Endodermal cell (in vitro differentiated cells): ENCODE measurements around the gene GALNT2. TPM values are rescaled to one million over a fixed set of nuclear protein-coding genes. Genes with fewer than 3 reads are reported as not detected.

ENCODE experiments used
- DNase-seq: peaks from one replicate; pipeline ENCODE4 v3.0.0-alpha.2; 2017
- H3K27ac ChIP-seq: 2 replicates; pipeline ENCODE4 v1.5.1; 2013; ENCODE audit warnings: mild to moderate bottlenecking, low read depth, low read length, moderate library complexity
- H3K27me3 ChIP-seq: 2 replicates; pipeline ENCODE4 v1.6.1; 2013; ENCODE audit warnings: mild to moderate bottlenecking, low read length, moderate library complexity; ENCODE audit not compliant: insufficient read depth, control insufficient read depth, poor library complexity, severe bottlenecking
- H3K36me3 ChIP-seq: 2 replicates; pipeline ENCODE4 v1.7.0; 2013; ENCODE audit warnings: mild to moderate bottlenecking, low read length, moderate library complexity; ENCODE audit not compliant: control insufficient read depth, insufficient read depth
- H3K4me1 ChIP-seq: one replicate; pipeline ENCODE4 v1.7.0; 2013; ENCODE audit warnings: low read length; ENCODE audit not compliant: control insufficient read depth, insufficient read depth
- H3K4me3 ChIP-seq: 2 replicates; pipeline ENCODE4 v1.5.1; 2013; ENCODE audit warnings: mild to moderate bottlenecking, low read length, moderate library complexity
- H3K9ac ChIP-seq: 2 replicates; pipeline ENCODE4 v1.6.1; 2013; ENCODE audit warnings: mild to moderate bottlenecking, low read length, moderate library complexity; ENCODE audit not compliant: poor library complexity, severe bottlenecking; ENCODE audit errors: extremely low read depth
- H3K9me3 ChIP-seq: 2 replicates; pipeline ENCODE4 v1.6.1; 2013; ENCODE audit warnings: mild to moderate bottlenecking, low read length, moderate library complexity; ENCODE audit not compliant: control insufficient read depth
- H3K27ac Mint-ChIP-seq: 2 replicates; pipeline ENCODE4 v1.8.0; 2020; ENCODE audit warnings: mixed read lengths
- H3K27me3 Mint-ChIP-seq: 2 replicates; pipeline ENCODE4 v1.8.0; 2021; ENCODE audit warnings: mild to moderate bottlenecking, mixed read lengths; ENCODE audit not compliant: insufficient read depth
- H3K36me3 Mint-ChIP-seq: 2 replicates; pipeline ENCODE4 v1.8.0; 2020; ENCODE audit warnings: low read depth, mixed read lengths
- H3K4me1 Mint-ChIP-seq: 2 replicates; pipeline ENCODE4 v1.8.0; 2020; ENCODE audit warnings: mixed read lengths
- H3K4me3 Mint-ChIP-seq: 2 replicates; pipeline ENCODE4 v1.8.0; 2020; ENCODE audit warnings: mild to moderate bottlenecking, moderate library complexity, mixed read lengths
- H3K9me3 Mint-ChIP-seq: 2 replicates; pipeline ENCODE4 v1.8.0; 2020; ENCODE audit warnings: mild to moderate bottlenecking, mixed read lengths
- CTCF ChIP-seq: fragments of 200-600 bp; sonication (generic); conservative IDR thresholded peaks from 2 replicates; pipeline ENCODE4 v1.5.0; 2021; ENCODE audit warnings: antibody characterized with exemption, mild to moderate bottlenecking
- WGBS, 2 experiments: methylation state at CpG; one replicate each; pipeline versions ENCODE4 v1.1.5 to v1.1.7; 2013; ENCODE audit warnings: missing lambda C conversion rate in 2 of 2, mixed read lengths in 1 of 2; ENCODE audit not compliant: insufficient coverage in 1 of 2, insufficient read length in 1 of 2; 5-methylcytosine and 5-hydroxymethylcytosine counted together
- total RNA-seq, 2 donors: library from RNA; stranded (reverse); fragmentation: NEBNext Ultra II Directional in 1 of 2; extraction: Animal tissue kit (Norgen Biotek cat#: 25700) in 1 of 2; gene quantifications; 2 replicates in 1 of 2; 3 replicates in 1 of 2; pipeline ENCODE4 v1.2.1, GENCODE V29; 2021

The GALNT2 gene
- total RNA-seq, 2 donors from 2014 or later = 41.6 to 63.5 TPM

GRCh38 chr1:230303822-230304221 lies 236.8 kb downstream of the GALNT2 start:
- Histone ChIP-seq H3K4me1 (no peaks in the 10 kb centered on the region), H3K36me3 (no peaks in the 10 kb centered on the region), H3K9me3 (no peaks in the 10 kb centered on the region), H3K9ac (no peak overlapping the region), H3K4me3 (no peak overlapping the region), H3K27ac (no peak overlapping the region), H3K27me3 (no peaks in the 10 kb centered on the region)
- H3K36me3 Mint-ChIP-seq = no peaks in the 10 kb centered on the region
- no peak overlapping the region for H3K4me3 Mint-ChIP-seq
- 92 to 96% methylated on average over 4 to 6 of the region's 6 CpGs for WGBS, 2 experiments
- no peak overlapping the region for H3K27ac Mint-ChIP-seq
- TF ChIP-seq CTCF = no peak
- no peaks in the 10 kb centered on the region for H3K27me3 Mint-ChIP-seq
- H3K4me1 Mint-ChIP-seq = no peaks in the 10 kb centered on the region
- no peaks in the 10 kb centered on the region for H3K9me3 Mint-ChIP-seq
- no peak for DNase-seq

GRCh38 chr1:230306169-230306568 lies 239.1 kb downstream of the GALNT2 start:
- Histone ChIP-seq H3K36me3 (no peaks in the 10 kb centered on the region), H3K4me3 (no peak overlapping the region), H3K27ac (no peak overlapping the region), H3K9ac (no peak overlapping the region), H3K4me1 (no peaks in the 10 kb centered on the region), H3K9me3 (no peaks in the 10 kb centered on the region), H3K27me3 (no peaks in the 10 kb centered on the region)
- H3K9me3 Mint-ChIP-seq = no peaks in the 10 kb centered on the region
- TF ChIP-seq CTCF = no peak
- no peaks in the 10 kb centered on the region for H3K4me1 Mint-ChIP-seq
- no peak for DNase-seq
- H3K27me3 Mint-ChIP-seq = no peaks in the 10 kb centered on the region
- H3K36me3 Mint-ChIP-seq = no peaks in the 10 kb centered on the region
- 96 to 98% methylated on average over 3 to 4 of the region's 4 CpGs for WGBS, 2 experiments
- no peak overlapping the region for H3K27ac Mint-ChIP-seq
- no peak overlapping the region for H3K4me3 Mint-ChIP-seq

DNA sequence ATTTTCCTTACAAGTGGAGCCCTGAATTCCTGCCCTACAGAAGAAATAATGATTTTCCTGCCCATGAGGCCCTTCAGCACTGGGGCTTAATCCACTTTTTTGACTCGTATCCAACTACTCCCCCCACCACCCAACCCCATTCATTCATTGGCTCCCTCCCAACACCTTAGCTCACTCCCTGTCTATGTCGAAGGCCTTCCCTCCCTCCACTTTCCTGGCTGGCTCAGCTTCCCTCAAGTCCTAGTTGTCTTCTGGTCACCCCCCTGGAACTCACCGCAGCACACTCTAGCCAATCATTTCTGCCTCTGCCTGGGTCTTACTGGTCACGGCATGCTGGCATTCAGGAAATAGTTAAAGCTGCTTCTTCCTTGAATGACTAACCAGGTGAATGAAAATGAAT lies 240.2 kb downstream of the GALNT2 start:
- no peaks in the 10 kb centered on the region for H3K36me3 ChIP-seq
- TF ChIP-seq CTCF = no peak
- no peak overlapping the region for H3K4me3 ChIP-seq
- Mint-ChIP-seq H3K36me3 (no peaks in the 10 kb centered on the region), H3K27me3 (no peaks in the 10 kb centered on the region), H3K4me3 (no peak overlapping the region), H3K27ac (no peak overlapping the region), H3K4me1 (no peaks in the 10 kb centered on the region), H3K9me3 (no peaks in the 10 kb centered on the region)
- 82% methylated on average over 4 of the region's 4 CpGs for WGBS, 2 experiments
- no peak for DNase-seq
- no peak overlapping the region for H3K27ac ChIP-seq
- H3K4me1 ChIP-seq = no peaks in the 10 kb centered on the region
- no peaks in the 10 kb centered on the region for H3K9me3 ChIP-seq
- H3K9ac ChIP-seq = no peak overlapping the region
- no peaks in the 10 kb centered on the region for H3K27me3 ChIP-seq
